SK-N-SH (cell line): ENCODE data around the gene AXIN2. TPM values are rescaled to one million over a fixed set of nuclear protein-coding genes. Genes with fewer than 3 reads are reported as not detected.

Experiments
- CTCF ChIA-PET: fragments of 300-600, 350-600 bp; formaldehyde crosslinking; extraction: SDS; loops from one replicate; lab custom pipeline; 2021; lab: Yijun Ruan, JAX
- POLR2A ChIA-PET: fragments of 350-600 bp; sonication (Branson Sonifier 250); formaldehyde crosslinking; extraction: SDS; loops from one replicate; lab custom pipeline; 2020; ENCODE audit warnings: antibody characterized with exemption, inconsistent platforms; lab: Yijun Ruan, JAX
- DNase-seq: peaks from one replicate; pipeline ENCODE4 v3.0.0; 2012
- H2AFZ ChIP-seq: fragments of 200-600 bp; sonication (generic); 2 replicates; pipeline ENCODE4 v1.8.1; 2016; ENCODE audit warnings: antibody characterized with exemption, mild to moderate bottlenecking, low read depth
- H3F3A ChIP-seq: fragments of 200-600 bp; sonication (generic); replicated peaks from 2 replicates; pipeline ENCODE3; 2016; ENCODE audit warnings: antibody characterized with exemption, mild to moderate bottlenecking; ENCODE audit not compliant: insufficient read depth
- H3K27ac ChIP-seq, 2 experiments: fragments of 200-500 bp in 1 of 2; fragments of 200-600 bp in 1 of 2; sonication (Bioruptor generic) in 1 of 2; sonication (generic), shearing (Covaris generic) in 1 of 2; 2 replicates each; pipeline versions ENCODE4 v1.5.1 to v1.6.1; 2014 to 2016; ENCODE audit warnings: low read depth in 2 of 2, inconsistent platforms in 1 of 2, low read length in 1 of 2, mild to moderate bottlenecking in 1 of 2, mixed read lengths in 1 of 2
- H3K27me3 ChIP-seq: fragments of 200-600 bp; sonication (generic), shearing (Covaris generic); 2 replicates; pipeline ENCODE4 v1.6.1; 2016; ENCODE audit warnings: mixed run types; ENCODE audit not compliant: insufficient read depth
- H3K36me3 ChIP-seq, 2 experiments: fragments of 200-500 bp in 1 of 2; fragments of 200-600 bp in 1 of 2; sonication (Bioruptor generic) in 1 of 2; sonication (generic) in 1 of 2; replicated peaks in 1 of 2; 2 replicates each; pipeline versions ENCODE3 to v1.5.1; 2014 to 2016; ENCODE audit warnings: low read length in 1 of 2, mild to moderate bottlenecking in 1 of 2; ENCODE audit not compliant: insufficient read depth in 2 of 2, control insufficient read depth in 1 of 2
- H3K4me1 ChIP-seq, 2 experiments: fragments of 200-500 bp in 1 of 2; fragments of 200-600 bp in 1 of 2; sonication (Bioruptor generic) in 1 of 2; sonication (generic), shearing (Covaris generic) in 1 of 2; 2 replicates each; pipeline versions ENCODE4 v1.5.1 to v1.6.1; 2014 to 2016; ENCODE audit warnings: low read depth in 1 of 2, low read length in 1 of 2, mixed run types in 1 of 2; ENCODE audit not compliant: insufficient read depth in 2 of 2, control insufficient read depth in 1 of 2
- H3K4me2 ChIP-seq: fragments of 200-600 bp; sonication (generic), shearing (Covaris generic); 2 replicates; pipeline ENCODE4 v1.6.1; 2017; ENCODE audit warnings: mixed run types
- H3K4me3 ChIP-seq, 2 experiments: fragments of 200-500 bp in 1 of 2; fragments of 200-600 bp in 1 of 2; sonication (Bioruptor generic) in 1 of 2; sonication (generic), shearing (Covaris generic) in 1 of 2; 2 replicates each; pipeline versions ENCODE4 v1.5.1 to v1.8.1; 2014 to 2016; ENCODE audit warnings: low read depth in 2 of 2, inconsistent platforms in 1 of 2, low read length in 1 of 2, mild to moderate bottlenecking in 1 of 2, mixed read lengths in 1 of 2, moderate library complexity in 1 of 2
- H3K79me2 ChIP-seq: fragments of 200-600 bp; sonication (generic); 2 replicates; pipeline ENCODE4 v1.8.1; 2017; ENCODE audit warnings: mild to moderate bottlenecking; ENCODE audit not compliant: insufficient read depth
- H3K9ac ChIP-seq: fragments of 200-600 bp; sonication (generic); 2 replicates; pipeline ENCODE4 v1.6.1; 2017; ENCODE audit warnings: mixed run types
- H3K9me2 ChIP-seq: fragments of 200-600 bp; sonication (generic); 2 replicates; pipeline ENCODE4 v1.6.1; 2017; ENCODE audit warnings: mixed run types
- H3K9me3 ChIP-seq: fragments of 200-600 bp; sonication (generic); 2 replicates; pipeline ENCODE4 v1.6.1; 2017; ENCODE audit warnings: mixed run types, mild to moderate bottlenecking, moderate library complexity
- H4K20me1 ChIP-seq: fragments of 200-600 bp; sonication (generic); 2 replicates; pipeline ENCODE4 v1.6.1; 2017; ENCODE audit warnings: mild to moderate bottlenecking, mixed run types; ENCODE audit not compliant: insufficient read depth
- ELF1 ChIP-seq: IDR thresholded peaks from 2 replicates; pipeline ENCODE4 v1.4.0; 2012
- FOSL2 ChIP-seq: IDR thresholded peaks from 2 replicates; pipeline ENCODE4 v1.4.0; 2012; ENCODE audit warnings: low read depth, mild to moderate bottlenecking, moderate library complexity, borderline replicate concordance
- FOXJ3 ChIP-seq: sonication (generic); formaldehyde crosslinking; IDR thresholded peaks from 2 replicates; pipeline ENCODE4 v1.5.1; 2020; ENCODE audit warnings: mild to moderate bottlenecking, missing genetic modification reagents
- FOXM1 ChIP-seq: IDR thresholded peaks from 2 replicates; pipeline ENCODE4 v1.4.0; 2012; ENCODE audit warnings: low read depth, mild to moderate bottlenecking
- JUND ChIP-seq: IDR thresholded peaks from 2 replicates; pipeline ENCODE4 v1.4.0; 2012
- MEF2A ChIP-seq: IDR thresholded peaks from 2 replicates; pipeline ENCODE4 v1.4.0; 2012; ENCODE audit warnings: low read depth, borderline replicate concordance
- NRF1 ChIP-seq: IDR thresholded peaks from 2 replicates; pipeline ENCODE4 v1.6.1; 2012; ENCODE audit warnings: low read depth, mild to moderate bottlenecking, low read length
- POLR2AphosphoS5 ChIP-seq: IDR thresholded peaks from 2 replicates; pipeline ENCODE4 v1.6.1; 2012; ENCODE audit warnings: low read depth, low read length
- TEAD4 ChIP-seq: IDR thresholded peaks from 2 replicates; pipeline ENCODE4 v1.4.0; 2012; ENCODE audit warnings: mild to moderate bottlenecking, borderline replicate concordance; ENCODE audit not compliant: insufficient read depth
- WGBS: methylation state at CpG from one replicate; pipeline ENCODE4 v1.1.6; 2017; ENCODE audit warnings: low lambda C conversion rate; 5-methylcytosine and 5-hydroxymethylcytosine counted together
- polyA plus RNA-seq, 3 experiments: library from polyadenylated mRNA; depleted of rRNA; stranded (reverse); fragments of >200 nt; gene quantifications; 2 replicates each; pipeline ENCODE4 v1.2.3, GENCODE V29; 2012
- TF ChIP-seq, protein P1 (sequence below): IDR thresholded peaks from 2 replicates; pipeline ENCODE4 v1.4.0; 2012; ENCODE audit warnings: low read depth, borderline replicate concordance
- TF ChIP-seq, protein P2 (sequence below): IDR thresholded peaks from 2 replicates; pipeline ENCODE4 v1.4.0; 2012; ENCODE audit warnings: low read depth, borderline replicate concordance
- TF ChIP-seq, protein P3 (sequence below): fragments of 200-600 bp; sonication (generic); IDR thresholded peaks from 2 replicates; pipeline ENCODE4 v1.6.1; 2017; ENCODE audit warnings: antibody characterized with exemption, mild to moderate bottlenecking, moderate library complexity
- TF ChIP-seq, protein P4 (sequence below): IDR thresholded peaks from 2 replicates; pipeline ENCODE4 v1.4.0; 2012; ENCODE audit warnings: low read depth
- TF ChIP-seq, protein P5 (sequence below): IDR thresholded peaks from 2 replicates; pipeline ENCODE4 v1.6.1; 2012; ENCODE audit warnings: mild to moderate bottlenecking, low read depth, low read length, moderate library complexity

The AXIN2 gene
- polyA plus RNA-seq, 1 of the 3 experiments (the other 2 are of a cell fraction) = 8.3 TPM

DNA sequence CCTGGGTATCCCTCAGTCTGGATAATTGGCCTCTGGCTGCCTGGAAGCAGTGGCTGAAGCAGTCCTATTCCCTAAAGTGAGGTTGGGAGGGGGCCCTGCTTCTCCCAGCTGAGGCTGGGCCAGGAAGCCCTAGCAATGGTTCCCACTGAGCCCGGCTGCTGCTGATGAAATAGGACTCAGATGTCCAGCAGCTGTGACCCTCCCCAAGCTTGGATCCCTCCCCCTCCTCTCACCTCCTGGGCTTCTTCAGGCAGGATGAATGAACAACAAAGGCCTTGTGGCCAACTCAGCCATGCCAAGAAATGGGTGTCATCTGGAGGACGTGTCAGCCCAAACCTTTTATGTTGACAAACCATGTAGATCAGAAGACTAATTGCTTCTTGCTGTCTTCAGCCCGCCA lies 42.0 kb downstream of the AXIN2 start:
- DNase-seq = no peak

More for the DNA sequence above, 42.0 kb downstream of the AXIN2 start:
- Histone ChIP-seq H3K79me2 (no peaks in the 10 kb centered on the region), H3K4me2 (no peak overlapping the region), H3K9me2 (no peaks in the 10 kb centered on the region), H3K9ac (no peak overlapping the region), H2AFZ (no peak overlapping the region), H3K27ac (no peak overlapping the region), H3F3A (no peaks in the 10 kb centered on the region), H3K36me3 (no peaks in the 10 kb centered on the region), H4K20me1 (no peaks in the 10 kb centered on the region), H3K9me3 (no peaks in the 10 kb centered on the region), H3K27me3 (no peaks in the 10 kb centered on the region), H3K4me3 (no peak overlapping the region), H3K4me1 (peaks cover 0 to 6% of the 10 kb centered on the region in 2 experiments; a peak in 1 of 4 replicates)
- no peak for TF ChIP-seq FOXJ3 (CRISPR knock-in tag)
- no peak for TF ChIP-seq FOXM1
- TF ChIP-seq TEAD4 = no peak
- no peak for TF ChIP-seq NRF1
- TF ChIP-seq ELF1 = no peak
- TF ChIP-seq, protein P1, sequence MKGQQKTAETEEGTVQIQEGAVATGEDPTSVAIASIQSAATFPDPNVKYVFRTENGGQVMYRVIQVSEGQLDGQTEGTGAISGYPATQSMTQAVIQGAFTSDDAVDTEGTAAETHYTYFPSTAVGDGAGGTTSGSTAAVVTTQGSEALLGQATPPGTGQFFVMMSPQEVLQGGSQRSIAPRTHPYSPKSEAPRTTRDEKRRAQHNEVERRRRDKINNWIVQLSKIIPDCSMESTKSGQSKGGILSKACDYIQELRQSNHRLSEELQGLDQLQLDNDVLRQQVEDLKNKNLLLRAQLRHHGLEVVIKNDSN = no peak
- TF ChIP-seq JUND = no peak
- TF ChIP-seq, protein P2, sequence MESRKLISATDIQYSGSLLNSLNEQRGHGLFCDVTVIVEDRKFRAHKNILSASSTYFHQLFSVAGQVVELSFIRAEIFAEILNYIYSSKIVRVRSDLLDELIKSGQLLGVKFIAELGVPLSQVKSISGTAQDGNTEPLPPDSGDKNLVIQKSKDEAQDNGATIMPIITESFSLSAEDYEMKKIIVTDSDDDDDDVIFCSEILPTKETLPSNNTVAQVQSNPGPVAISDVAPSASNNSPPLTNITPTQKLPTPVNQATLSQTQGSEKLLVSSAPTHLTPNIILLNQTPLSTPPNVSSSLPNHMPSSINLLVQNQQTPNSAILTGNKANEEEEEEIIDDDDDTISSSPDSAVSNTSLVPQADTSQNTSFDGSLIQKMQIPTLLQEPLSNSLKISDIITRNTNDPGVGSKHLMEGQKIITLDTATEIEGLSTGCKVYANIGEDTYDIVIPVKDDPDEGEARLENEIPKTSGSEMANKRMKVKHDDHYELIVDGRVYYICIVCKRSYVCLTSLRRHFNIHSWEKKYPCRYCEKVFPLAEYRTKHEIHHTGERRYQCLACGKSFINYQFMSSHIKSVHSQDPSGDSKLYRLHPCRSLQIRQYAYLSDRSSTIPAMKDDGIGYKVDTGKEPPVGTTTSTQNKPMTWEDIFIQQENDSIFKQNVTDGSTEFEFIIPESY = no peak
- no peak for TF ChIP-seq FOSL2
- TF ChIP-seq, protein P3, sequence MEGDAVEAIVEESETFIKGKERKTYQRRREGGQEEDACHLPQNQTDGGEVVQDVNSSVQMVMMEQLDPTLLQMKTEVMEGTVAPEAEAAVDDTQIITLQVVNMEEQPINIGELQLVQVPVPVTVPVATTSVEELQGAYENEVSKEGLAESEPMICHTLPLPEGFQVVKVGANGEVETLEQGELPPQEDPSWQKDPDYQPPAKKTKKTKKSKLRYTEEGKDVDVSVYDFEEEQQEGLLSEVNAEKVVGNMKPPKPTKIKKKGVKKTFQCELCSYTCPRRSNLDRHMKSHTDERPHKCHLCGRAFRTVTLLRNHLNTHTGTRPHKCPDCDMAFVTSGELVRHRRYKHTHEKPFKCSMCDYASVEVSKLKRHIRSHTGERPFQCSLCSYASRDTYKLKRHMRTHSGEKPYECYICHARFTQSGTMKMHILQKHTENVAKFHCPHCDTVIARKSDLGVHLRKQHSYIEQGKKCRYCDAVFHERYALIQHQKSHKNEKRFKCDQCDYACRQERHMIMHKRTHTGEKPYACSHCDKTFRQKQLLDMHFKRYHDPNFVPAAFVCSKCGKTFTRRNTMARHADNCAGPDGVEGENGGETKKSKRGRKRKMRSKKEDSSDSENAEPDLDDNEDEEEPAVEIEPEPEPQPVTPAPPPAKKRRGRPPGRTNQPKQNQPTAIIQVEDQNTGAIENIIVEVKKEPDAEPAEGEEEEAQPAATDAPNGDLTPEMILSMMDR = no peak
- TF ChIP-seq, protein P4, sequence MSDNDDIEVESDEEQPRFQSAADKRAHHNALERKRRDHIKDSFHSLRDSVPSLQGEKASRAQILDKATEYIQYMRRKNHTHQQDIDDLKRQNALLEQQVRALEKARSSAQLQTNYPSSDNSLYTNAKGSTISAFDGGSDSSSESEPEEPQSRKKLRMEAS = no peak
- TF ChIP-seq MEF2A = no peak
- TF ChIP-seq, protein P5, sequence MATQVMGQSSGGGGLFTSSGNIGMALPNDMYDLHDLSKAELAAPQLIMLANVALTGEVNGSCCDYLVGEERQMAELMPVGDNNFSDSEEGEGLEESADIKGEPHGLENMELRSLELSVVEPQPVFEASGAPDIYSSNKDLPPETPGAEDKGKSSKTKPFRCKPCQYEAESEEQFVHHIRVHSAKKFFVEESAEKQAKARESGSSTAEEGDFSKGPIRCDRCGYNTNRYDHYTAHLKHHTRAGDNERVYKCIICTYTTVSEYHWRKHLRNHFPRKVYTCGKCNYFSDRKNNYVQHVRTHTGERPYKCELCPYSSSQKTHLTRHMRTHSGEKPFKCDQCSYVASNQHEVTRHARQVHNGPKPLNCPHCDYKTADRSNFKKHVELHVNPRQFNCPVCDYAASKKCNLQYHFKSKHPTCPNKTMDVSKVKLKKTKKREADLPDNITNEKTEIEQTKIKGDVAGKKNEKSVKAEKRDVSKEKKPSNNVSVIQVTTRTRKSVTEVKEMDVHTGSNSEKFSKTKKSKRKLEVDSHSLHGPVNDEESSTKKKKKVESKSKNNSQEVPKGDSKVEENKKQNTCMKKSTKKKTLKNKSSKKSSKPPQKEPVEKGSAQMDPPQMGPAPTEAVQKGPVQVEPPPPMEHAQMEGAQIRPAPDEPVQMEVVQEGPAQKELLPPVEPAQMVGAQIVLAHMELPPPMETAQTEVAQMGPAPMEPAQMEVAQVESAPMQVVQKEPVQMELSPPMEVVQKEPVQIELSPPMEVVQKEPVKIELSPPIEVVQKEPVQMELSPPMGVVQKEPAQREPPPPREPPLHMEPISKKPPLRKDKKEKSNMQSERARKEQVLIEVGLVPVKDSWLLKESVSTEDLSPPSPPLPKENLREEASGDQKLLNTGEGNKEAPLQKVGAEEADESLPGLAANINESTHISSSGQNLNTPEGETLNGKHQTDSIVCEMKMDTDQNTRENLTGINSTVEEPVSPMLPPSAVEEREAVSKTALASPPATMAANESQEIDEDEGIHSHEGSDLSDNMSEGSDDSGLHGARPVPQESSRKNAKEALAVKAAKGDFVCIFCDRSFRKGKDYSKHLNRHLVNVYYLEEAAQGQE = no peak
- no peak for TF ChIP-seq POLR2AphosphoS5
- CTCF ChIA-PET = no interaction called here
- POLR2A ChIA-PET = no interaction called here
- WGBS = 60% methylated on average over 3 of the region's 3 CpGs
